ENCODE data around the gene SMIM24. TPM values are rescaled to one million over a fixed set of nuclear protein-coding genes. Genes with fewer than 3 reads are reported as not detected.

The SMIM24 gene
- total and polyA plus RNA-seq, 4 donors: 0.10 to 0.22 (median 0.15) TPM; not detected in 1

DNA sequence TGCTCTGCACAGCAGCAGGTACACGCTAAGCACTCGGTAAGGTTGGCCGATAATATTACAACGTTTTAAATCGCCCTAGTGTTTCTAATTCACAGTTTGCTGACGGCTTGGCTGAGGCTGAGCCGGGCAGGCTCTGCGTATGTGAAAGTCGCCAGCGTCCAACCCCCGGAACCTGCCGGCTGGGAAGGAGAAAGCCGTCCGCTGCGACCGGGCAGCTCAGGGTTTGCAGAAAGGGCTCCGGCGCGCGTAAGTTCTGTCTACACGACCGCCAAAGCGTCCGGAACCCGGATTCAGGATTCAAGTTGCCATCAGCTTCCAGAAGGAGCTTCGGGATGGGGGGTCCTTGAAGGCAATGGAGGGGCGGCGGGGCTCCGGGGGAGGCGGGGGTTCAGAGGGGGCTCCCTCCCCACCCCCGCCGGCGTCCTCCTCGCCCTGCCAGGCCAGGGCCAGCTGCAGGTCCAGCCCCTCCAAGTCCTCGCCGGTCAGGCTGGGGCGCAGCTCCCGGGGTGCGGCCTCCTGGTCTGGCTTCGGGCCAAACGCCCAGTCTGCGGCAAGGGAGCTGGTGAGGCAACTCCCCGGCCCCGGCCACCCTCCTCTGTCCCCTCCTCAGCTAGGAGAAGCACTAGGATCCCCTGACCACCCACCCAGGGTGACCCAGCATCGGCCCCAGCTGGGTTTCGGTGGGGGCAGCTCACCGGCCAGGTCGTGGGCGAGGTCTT lies 2.3 kb upstream of the SMIM24 start:
- H3K27ac ChIP-seq (ENCODE audit: low read depth in 1 of 2, low read length in 1 of 2): no peak overlapping the region
- TF ChIP-seq CTCF (IDR thresholded peaks at IDR 0.05; ENCODE audit: control extremely low read depth, extremely low read depth): no peak
- H3K4me3 ChIP-seq: no peak overlapping the region
- 66 to 78% methylated on average over 42 to 49 of the region's 49 CpGs for WGBS, 2 donors
- H3K9me3 ChIP-seq (ENCODE audit: control insufficient read depth in 4 of 4, insufficient read depth in 3 of 4, low read length in 3 of 4): no peaks in the 10 kb centered on the region
- H3K4me1 ChIP-seq (ENCODE audit: control insufficient read depth in 5 of 5, insufficient read depth in 5 of 5, low read length in 5 of 5): peaks cover 0 to 3% (median 0%) of the 10 kb centered on the region in 5 donors
- no peak overlapping the region for H3K9ac ChIP-seq (ENCODE audit: insufficient read depth in 1 of 2, low read length in 2 of 2)
- peaks cover 0 to 14% (median 13%) of the 10 kb centered on the region in 3 donors for H3K27me3 ChIP-seq (ENCODE audit: control insufficient read depth in 3 of 3, insufficient read depth in 3 of 3, low read length in 2 of 3)
- no peaks in the 10 kb centered on the region for H3K36me3 ChIP-seq (ENCODE audit: control insufficient read depth in 4 of 4, insufficient read depth in 4 of 4, low read length in 4 of 4)
- ATAC-seq (ENCODE audit: insufficient read depth, low FRiP score) (no peak), DNase-seq (no peak)

- TF ChIP-seq CTCF (IDR thresholded peaks at IDR 0.05; ENCODE audit: control extremely low read depth, extremely low read depth): no peak
- H3K4me1 ChIP-seq (ENCODE audit: control insufficient read depth in 5 of 5, insufficient read depth in 5 of 5, low read length in 5 of 5): peaks cover 0 to 3% (median 0%) of the 10 kb centered on the region in 5 donors
- H3K27ac ChIP-seq (ENCODE audit: low read depth in 1 of 2, low read length in 1 of 2): no peak overlapping the region
- no peak overlapping the region for H3K4me3 ChIP-seq
- ATAC-seq (ENCODE audit: insufficient read depth, low FRiP score): no peak
- no peak overlapping the region for H3K9ac ChIP-seq (ENCODE audit: insufficient read depth in 1 of 2, low read length in 2 of 2)
- DNase-seq: no peak
- WGBS, 2 donors: 54 to 78% methylated on average over 38 of the region's 38 CpGs
- no peaks in the 10 kb centered on the region for H3K36me3 ChIP-seq (ENCODE audit: control insufficient read depth in 4 of 4, insufficient read depth in 4 of 4, low read length in 4 of 4)
- H3K9me3 ChIP-seq (ENCODE audit: control insufficient read depth in 4 of 4, insufficient read depth in 3 of 4, low read length in 3 of 4): no peaks in the 10 kb centered on the region
- H3K27me3 ChIP-seq (ENCODE audit: control insufficient read depth in 3 of 3, insufficient read depth in 3 of 3, low read length in 2 of 3): peaks cover 0 to 17% (median 13%) of the 10 kb centered on the region in 3 donors
Measured at GRCh38 chr19:3481241-3482090, 1.1 kb upstream of the SMIM24 start.

GRCh38 chr19:3479834-3480215 lies 500 bp downstream of the SMIM24 start:
- ATAC-seq (ENCODE audit: insufficient read depth, low FRiP score) (no peak), DNase-seq (no peak)
- WGBS, 2 donors: 33 to 43% methylated on average over 9 of the region's 9 CpGs
- no peak overlapping the region for H3K27ac ChIP-seq (ENCODE audit: low read depth in 1 of 2, low read length in 1 of 2)
- peaks cover 0 to 3% (median 0%) of the 10 kb centered on the region in 5 donors for H3K4me1 ChIP-seq (ENCODE audit: control insufficient read depth in 5 of 5, insufficient read depth in 5 of 5, low read length in 5 of 5)
- H3K4me3 ChIP-seq: no peak overlapping the region
- no peak overlapping the region for H3K9ac ChIP-seq (ENCODE audit: insufficient read depth in 1 of 2, low read length in 2 of 2)
- no peaks in the 10 kb centered on the region for H3K9me3 ChIP-seq (ENCODE audit: control insufficient read depth in 4 of 4, insufficient read depth in 3 of 4, low read length in 3 of 4)
- H3K36me3 ChIP-seq (ENCODE audit: control insufficient read depth in 4 of 4, insufficient read depth in 4 of 4, low read length in 4 of 4): no peaks in the 10 kb centered on the region
- TF ChIP-seq CTCF (IDR thresholded peaks at IDR 0.05; ENCODE audit: control extremely low read depth, extremely low read depth): no peak
- H3K27me3 ChIP-seq (ENCODE audit: control insufficient read depth in 3 of 3, insufficient read depth in 3 of 3, low read length in 2 of 3): peaks cover 0 to 17% (median 13%) of the 10 kb centered on the region in 3 donors

Measured in lung (tissue), 12 donors.